Measurements from ENCODE around the gene PLA2G7.

DNA sequence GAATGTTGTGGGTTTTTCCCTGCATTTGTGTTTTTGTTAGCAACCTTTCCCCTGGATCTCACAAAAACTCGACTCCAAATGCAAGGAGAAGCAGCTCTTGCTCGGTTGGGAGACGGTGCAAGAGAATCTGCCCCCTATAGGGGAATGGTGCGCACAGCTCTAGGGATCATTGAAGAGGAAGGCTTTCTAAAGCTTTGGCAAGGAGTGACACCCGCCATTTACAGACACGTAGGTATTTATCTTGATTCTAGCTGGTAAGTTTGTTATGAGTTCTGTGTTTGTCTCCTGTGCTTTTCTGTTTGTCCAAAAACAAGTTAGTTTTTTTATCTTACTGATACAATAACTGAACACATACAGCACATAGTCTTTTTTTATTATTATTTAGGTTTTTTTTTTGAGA is 79.4 kb downstream of the PLA2G7 start:
- no peak for TF ChIP-seq POLR2A (IDR thresholded peaks at IDR 0.05; ENCODE audit: low read length)
- no peak for TF ChIP-seq GATA1 (IDR thresholded peaks at IDR 0.05; ENCODE audit: low read depth, low read length)
